Astrocyte (in vitro differentiated cells and primary cell): ENCODE results near the gene GPR37L1.

Experiments
- CTCF ChIP-seq: IDR thresholded peaks from 2 replicates; pipeline ENCODE4 v1.5.1; 2011; ENCODE audit warnings: low read depth, mild to moderate bottlenecking, inconsistent platforms, low read length, moderate library complexity; ENCODE audit not compliant: insufficient read depth
- EZH2 ChIP-seq: IDR thresholded peaks from 2 replicates; pipeline ENCODE4 v1.6.1; 2012; ENCODE audit warnings: mild to moderate bottlenecking, low read length, inconsistent platforms; ENCODE audit not compliant: insufficient read depth

GRCh38 chr1:202176949-202177927 is 54.5 kb downstream of the GPR37L1 start:
- TF ChIP-seq CTCF (no peak), EZH2 (no peak)
